ENCODE results near the gene TMEM240.

GRCh38 chr1:1561801-1562470 is 21.5 kb upstream of the TMEM240 start:
- TF ChIP-seq CTCF (IDR thresholded peaks at IDR 0.05; ENCODE audit: low read depth, low read length, poor library complexity, severe bottlenecking) (no peak), EZH2phosphoT487 (IDR thresholded peaks at IDR 0.05; ENCODE audit: borderline replicate concordance, low read length) (no peak)

Data from DOHH2 (cell line).